Amniotic epithelial cell (primary cell): ENCODE data around the gene HGFAC.

Experiments used
- DNase-seq: peaks from one replicate; pipeline ENCODE4 v3.0.0-alpha.2; 2010; ENCODE audit warnings: low read depth

The HGFAC gene

DNA sequence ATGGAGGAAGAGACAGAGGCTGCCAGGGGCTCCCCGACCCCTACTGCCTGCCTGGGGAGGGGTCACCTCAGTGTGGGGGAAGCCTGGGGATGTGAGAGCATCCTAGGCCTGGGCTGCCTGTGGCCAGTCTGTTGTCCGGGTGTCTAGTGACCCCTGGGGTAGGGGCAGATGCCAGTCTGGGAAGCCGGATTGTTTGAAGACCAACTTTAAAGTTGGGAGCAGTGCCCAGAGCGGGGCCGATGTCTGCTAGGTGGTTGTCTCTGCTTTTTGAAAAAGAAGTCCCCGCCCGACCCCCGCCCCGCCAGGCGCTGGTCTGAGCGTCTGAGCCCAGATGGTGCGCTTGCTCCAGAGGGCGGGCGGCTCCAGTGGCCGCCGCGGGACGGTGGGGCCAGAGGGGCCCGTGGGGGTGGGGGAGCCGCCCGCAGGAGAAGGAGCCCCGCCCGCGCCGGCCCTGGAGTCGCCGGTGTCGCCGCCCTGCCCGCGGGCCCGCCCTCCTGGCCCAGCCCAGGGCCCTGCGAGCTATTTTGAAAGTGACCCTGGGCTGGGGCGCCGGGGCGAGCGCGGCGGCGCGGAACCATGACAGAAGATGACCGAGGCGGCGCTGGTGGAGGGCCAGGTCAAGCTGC, 21.1 kb downstream of the HGFAC start, which contains the start of gene DOK7:
DOK7 (plus strand) TSS at position 517 of the 626 bp plus-strand sequence; CDS start at position 587, 70 bp downstream.
- DNase-seq: no peak

DNA sequence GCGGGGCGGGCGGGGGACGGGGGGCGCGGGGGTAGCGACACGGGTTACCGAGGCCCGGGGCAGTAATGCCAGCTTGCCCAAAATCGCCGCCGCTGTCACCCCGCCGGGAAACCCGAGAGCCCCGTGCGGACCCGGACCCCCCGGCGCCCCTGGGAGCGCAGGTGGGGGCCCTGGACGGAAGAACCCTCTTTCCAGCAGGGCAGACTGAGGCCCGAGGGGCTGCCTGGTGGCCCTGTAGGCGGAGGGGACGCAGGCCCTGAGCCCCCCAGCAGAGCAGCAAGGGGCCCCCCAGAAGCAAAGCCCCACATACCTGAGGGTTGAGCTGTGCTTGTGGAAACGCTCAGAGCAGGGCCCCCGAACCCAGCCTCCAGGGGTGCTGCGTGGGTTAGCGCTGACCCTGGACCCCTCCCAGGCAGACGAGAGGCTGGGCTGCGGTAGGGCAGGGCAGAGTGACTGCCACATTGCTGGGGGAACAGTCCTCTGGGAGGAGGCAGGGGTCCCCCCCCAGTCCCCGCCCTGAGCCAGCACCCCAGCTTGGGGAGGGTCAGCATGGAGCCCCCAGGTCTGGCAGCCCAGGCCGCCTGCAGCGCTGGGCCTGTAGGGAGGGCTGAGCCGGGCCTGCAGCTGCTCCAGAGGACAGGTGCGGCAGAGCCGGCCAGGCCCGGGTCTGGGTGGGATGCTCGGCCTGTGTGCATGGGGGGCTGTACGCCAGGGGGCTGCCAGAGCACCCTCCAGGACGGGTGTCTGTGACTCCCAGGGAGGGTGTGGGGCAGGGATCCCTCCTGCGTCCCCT, 22.0 kb downstream of the HGFAC start:
- DNase-seq: no peak

DNA sequence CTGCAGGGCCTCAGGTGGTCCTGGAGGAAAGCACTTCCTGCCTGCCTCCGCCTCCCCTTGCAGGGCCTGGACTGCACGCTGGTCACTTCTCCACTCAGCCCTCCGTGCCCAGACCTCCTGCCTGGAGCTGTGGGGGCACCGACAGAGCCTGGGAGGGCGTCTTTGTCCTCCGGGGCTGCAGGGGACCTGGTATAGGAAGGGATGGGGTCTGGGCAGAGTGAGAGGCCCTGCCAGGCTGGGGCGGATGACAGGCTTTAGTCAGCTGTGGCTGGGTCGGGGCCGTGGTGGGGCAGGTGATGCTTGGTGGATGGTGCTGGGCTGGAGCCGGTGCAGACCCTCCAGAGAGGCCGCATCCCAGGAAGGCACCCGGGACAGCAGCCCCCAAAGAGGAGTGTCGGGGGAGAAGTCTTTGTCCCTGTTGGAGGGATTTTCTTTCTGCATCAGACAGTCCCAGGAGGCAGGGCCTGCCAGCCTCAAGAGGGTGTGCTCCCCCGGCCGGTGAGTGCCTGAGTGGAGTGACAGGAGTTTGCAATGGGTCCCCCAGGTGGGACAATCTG, 22.7 kb downstream of the HGFAC start:
- DNase-seq: no peak

DNA sequence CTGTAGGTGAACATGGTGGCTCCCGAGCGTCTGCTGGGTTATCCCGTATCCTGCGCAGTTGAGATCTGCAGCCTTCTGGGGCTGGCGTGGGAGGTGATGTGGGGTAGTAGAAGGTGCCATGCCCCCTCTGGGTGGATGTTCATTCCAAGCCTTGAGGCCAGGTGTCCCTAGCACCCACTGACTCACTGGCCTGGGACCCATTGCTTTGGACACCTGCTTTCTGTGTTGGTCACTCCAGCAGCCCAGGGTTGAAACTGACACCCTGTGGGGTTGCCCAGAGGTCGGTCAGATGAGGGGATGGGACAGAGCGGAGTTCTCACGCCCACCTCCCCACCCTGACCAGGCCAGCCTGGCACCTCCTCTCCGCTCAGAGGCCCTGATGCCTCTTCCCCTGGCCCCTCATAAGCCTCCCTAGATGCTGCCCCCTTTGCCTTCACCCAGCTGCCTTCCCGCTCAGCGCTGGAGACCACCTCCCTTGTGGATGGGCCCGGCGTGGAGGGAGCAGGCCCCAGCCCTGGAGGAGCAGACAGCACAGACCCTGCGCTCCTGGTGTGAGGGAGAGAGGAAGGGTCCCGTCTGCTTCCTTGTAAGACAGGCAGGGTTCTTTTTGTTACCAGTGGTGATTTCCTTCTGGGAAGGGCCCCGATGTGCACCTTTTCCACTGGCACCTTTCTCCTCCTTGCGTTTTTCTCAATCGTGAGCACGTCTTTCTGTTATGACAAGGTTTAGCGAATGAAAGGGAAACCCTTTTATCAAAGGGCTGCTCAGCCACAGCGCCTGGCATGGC, 23.3 kb downstream of the HGFAC start:
- DNase-seq: no peak

DNA sequence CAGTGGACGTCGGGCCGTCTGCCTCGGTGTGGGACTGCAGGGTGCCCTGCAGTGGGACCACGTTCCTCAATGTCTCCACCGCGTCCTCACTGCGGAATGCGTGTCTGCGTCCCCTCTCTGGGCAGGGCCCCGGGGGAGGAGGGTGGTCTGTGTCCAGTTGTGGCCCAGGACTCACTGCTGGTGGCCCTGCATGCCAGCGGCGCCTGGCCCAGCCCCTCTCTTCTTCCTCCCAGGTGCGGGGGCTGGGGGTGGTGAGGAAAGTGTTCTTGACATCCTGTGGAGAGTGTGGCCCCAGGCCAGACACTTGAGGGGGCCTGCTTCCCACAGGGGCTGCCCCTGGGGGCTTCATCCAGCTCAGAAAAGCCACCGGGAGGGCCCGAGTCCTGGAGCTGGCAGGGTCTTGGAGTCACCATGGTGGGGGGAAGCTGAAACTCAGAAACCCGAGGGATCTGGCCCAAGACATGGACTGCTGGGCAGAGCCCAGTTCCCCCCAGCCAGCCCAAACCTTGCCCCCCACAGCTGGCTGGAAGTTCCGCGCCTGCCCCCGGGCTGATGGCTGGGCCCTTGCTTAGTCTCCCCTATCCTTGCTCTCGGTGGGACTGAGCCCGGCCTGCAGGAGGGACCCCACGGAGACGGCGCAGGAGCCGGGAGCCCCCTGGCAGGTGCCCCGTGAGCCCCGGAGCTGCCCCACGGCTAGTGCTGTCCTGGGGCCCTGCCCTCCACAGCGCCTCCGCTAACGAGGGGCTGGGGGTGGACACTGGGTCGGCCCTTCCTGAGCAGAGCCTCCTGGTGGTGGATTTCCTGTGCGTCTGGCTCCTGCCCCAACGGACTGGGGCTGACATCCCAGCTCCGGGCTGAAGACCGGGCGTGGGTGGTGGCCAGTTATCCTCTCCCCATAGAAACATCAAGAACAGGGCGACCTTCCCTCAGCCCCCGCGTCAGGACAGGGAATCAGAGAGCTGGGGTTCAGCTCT, 24.2 kb downstream of the HGFAC start:
- no peak for DNase-seq

DNA sequence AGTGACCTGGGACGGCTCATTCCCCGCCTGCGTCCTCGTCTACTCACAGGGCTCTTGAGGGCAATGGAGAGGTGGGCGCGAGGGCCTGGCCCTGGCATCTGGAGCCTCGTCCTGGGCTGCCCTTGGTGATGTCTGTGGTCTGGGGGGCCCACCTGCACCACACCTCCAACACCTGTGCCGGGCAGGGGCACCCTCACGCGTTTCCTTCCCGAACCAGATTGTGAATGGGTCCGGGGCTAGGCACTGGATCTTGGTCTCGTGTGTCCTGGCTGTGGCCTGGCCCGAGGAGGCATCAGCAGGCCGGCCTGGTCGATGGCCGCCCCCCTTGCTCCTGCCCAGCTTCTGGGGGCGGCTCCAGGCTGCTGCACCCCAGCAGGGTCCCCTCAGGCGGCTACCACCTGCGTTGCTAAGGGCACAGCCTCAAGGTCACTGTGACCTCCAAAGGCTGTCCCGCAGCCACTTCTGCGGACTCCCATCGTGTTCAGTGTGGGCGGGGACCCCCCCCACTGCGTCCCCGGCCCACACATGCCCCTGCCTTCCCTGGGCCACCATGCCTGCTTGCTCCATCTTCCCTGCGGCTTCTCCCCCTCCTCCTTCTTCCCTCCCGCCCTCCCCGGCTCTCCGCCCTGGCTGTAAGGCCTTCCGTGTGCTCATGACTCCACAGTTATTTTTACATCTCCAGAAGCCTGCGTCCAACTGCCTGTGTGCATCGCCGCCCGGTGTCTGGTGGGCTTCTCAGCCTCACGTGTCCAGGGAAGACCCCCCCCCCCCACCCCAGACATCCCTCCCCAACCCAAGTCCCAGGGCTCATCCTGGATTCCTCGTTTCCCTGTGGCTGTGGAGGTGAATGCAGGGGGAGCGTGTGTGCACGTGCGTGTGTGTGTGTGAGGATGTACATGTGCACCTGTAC, 25.2 kb downstream of the HGFAC start:
- no peak for DNase-seq

DNA sequence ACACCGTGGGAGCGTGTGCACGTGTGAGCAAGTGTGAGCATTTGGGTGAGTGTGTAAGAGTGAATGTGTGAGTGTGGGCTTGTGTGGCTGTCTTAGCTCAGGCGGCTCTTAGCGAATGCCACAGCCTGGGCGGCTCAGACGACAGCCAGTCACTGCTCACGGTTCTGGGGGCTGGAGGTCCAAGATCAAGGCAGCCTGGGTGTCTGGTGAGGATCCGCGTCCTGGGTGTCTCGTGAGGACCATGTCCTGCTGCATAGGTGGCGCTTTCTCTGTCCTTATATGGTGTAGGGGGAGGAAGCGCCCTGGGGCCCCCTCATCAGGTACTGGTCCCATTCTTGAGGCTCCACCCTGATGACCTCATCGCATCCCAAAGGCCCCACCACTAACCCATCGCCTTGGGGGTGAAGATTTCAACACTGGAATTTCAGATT, 25.8 kb downstream of the HGFAC start:
- no peak for DNase-seq

DNA sequence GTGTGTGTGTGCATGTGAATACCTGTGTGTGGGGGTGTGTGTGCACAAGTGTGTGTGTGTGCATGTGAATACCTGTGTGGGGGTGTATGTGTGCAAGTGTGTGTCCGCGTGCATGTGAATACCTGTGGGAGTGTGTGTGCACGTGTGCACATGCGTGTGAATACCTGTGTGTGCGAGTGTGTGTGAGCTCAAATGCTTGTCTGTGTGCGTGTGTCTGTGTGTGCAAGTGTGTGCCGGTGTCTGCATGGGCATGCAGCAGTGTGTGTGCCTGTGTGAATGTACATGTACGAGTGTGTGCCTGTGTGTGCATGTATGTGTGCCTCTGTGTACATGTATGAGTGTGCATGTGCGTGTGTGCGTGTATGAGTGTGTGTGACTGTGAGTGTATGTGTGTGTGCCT, 26.4 kb downstream of the HGFAC start:
- no peak for DNase-seq

DNA sequence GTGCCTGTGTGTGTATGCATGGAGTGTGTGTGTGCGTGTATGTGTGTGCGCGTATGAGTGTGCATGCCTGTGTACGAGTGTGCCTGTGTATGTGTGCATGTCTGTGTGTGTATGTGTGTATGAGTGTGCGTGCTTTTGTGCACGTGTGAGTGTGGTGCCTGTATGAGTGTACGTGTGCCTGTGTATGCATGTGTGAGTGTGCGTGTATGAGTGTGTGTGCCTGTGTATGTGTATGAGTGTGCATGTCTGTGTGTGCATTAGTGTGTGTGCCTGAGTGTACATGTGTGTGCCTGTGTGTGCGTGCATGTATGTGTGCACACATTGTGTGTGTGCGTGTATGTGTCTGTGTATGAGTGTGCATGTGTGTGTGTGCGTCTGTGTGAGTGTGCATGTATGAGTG, 27.0 kb downstream of the HGFAC start:
- DNase-seq: no peak

DNA sequence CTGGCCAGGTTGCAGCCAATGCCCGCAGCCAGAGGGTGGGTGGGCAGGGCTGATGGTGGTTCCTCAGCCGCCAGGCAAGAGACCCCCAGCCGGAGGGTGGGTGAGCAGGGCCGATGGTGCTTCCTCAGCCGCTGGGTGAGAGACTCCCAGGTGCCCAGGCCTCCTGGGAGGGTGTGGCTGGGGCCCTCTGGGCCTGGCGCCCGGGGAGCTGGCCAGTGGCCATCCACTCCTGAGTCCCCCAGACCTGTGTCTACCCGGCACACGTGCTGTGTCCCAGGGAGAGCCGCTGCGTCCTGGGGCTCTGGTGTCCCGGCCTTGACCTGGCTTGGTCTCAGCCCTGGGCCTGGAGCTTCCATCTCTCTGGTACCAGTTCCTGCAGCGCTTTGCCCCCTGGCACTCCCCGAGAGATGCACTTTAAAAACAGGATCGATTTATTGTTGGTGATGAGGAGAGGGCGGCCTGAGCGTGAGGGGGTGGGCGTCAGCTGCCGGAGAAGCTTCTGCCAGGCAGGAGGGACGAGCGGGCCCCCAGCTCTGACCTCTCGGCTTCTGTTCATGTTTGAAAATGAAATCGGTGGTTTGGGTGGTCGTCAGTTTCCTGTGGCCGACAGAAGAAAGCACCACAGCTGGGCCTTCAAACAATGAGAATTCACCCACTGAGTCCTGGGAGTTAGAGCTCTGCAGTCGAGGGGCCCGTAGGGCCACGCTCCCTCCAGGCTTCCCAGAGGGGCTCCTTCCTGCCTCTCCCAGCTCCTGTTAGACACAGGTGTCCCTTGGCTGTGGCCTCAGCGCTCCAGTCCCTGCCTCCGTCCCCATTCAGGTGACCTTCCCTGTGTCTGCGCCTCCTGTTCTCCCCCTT, 27.8 kb downstream of the HGFAC start:
- DNase-seq: no peak

DNA sequence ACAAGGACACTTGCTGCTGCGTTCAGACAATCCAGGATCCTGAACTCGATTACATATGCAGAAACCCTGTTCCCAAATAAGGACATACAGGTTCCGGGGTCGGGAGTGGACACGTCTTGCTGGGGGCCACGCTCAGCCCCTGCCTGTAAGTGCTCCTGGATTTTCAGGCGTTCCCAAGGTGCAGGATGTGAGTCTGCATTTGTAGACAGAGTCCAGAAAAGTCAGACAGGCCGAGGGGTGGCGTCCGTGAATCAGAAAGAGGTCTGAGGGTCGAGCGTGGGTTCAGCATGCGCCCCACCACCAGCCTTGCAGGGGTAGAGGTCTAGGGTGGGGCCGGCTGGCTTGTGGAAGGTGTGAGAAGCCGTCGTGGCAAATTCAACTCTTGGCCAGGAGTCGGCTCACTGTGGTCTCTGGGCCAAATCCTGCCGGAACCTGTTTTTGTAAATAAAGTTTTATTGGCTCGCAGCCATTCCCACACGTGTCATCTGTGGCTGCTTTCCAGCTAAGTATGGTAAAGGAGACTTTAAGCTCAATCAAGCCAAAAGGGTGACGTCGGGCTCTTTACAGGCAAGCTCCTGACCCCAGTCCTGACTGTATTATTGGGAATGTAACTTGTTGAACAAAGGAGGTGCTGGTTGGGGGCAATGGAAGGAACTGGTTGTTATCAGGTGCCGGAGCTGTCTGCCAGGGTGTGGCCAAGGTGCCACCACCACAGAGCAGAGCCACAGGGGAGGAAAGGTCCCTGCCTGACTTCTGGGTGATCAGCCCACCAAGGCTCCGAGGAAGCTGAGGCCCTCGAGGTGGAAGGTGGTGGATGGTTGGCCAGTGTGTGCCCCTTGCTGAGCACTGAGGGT, 28.7 kb downstream of the HGFAC start:
- no peak for DNase-seq

DNA sequence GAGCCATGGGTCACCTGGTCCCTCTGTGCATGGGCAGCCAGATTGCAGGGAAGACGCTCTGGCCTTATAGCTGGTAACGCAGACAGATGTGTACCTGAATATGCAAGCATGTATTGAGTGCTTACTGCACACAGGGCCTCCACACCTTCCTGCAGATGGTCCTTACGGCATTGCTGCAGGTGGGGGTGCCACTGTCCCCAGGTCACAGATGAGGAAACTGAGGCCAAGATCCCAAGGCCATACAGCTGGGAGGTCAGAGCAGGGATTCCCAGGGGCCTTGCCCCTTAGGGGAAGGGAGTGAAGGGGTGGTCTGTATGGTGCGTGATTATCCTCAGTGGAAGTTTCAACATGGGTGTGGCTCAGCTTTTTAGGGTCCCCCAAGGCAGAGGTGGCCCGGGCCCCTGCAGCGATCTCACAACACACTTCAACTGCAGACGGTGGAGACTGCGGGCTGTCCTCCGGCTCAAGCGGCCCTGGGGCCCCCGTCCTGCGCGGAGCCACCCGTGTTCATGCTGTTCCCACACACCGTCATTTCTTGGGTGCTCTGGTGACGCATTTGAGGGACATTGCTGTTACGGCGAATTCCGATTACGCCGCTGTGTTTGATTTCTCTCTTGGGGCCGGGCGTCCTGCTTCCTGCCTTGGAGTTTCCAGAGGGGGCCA, 29.5 kb downstream of the HGFAC start:
- no peak for DNase-seq

DNA sequence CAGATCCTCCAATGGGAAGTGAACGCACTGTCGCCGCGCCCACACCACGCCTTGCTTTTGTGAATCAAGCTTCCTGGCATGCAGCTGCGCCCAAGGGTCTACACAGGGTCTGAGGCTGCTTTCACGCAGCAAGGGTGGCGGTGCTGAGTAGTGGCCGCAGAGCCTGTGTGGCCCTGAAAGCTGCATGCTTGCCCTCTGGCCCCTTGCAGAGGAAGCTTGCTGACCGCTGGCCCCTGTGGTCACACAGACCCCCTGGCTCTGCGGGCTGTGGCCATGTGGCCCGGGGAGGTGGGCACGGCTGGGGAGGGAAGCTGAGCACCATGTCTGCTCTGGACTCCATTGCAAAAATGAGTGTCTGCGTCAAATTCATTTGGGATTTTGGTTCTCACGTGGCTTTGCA, 30.1 kb downstream of the HGFAC start:
- DNase-seq: no peak

DNA sequence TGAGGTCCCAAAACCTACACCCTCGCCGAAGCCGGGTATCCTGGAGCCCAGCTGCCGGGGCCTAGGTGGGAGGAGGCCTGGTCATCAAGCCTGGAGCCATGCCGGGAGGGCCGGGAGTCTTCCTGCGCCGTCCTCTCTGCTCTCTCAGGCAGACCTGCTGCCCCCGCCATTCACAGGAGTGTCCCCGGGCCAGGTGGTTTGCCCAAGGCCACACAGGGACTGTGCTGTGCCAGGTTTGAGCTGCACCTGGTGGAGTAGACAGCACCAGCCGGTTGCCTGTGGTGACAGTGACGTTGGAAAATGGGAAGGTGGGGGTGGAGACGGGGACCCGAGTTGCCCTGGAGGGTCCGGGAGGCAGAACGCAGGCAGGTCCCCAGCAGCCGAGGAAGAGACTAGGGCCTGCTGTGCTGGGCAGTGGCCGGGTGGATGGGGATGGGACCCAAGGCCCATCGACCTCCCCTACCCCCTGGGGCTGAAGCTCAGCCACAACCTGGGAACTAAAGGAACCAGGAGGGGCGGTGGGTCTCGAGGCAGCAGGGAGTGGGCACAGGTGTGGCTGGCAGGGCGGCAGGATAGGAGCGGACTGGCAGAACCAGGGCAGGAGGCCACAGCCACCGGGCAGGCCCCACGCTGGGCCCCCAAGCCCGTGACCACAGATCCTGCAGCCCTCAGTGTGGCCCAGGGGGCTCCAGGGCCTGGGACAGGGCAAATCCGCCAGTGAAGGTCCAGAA, 30.8 kb downstream of the HGFAC start:
- no peak for DNase-seq

DNA sequence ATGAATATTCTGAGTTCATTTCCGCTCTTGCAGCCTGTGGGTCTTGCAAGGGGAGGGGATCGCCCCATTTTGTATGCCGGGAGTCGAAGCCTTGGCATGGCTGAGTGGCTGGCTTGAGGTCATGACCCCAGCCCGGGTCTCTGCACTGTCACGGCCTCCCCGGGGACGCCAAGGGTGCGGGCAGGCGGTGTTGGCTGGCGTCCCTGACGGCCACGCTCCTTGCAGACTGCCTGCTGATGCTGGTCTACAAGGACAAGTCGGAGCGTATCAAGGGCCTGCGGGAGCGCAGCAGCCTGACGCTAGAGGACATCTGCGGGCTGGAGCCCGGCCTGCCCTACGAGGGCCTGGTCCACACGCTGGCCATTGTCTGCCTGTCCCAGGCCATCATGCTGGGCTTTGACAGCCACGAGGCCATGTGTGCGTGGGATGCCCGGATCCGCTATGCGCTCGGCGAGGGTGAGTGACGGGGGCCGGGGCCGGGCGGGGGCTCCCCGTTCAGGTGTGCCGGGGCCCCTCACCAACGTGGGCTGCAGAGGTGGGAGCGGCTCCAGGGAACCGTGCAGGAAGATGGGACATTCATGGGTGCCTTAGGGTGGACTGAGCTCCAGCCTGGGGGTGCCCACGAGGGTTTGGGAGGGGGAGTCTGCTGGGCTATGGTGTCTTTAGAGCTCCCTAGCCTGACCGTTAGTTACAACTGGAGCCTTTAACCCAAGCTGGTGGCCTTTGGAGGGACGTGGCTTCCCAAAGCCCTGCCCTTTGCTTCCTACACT, 31.6 kb downstream of the HGFAC start:
- DNase-seq: no peak
